B cell (primary cell): Measurements from ENCODE around the gene AUTS2. TPM values are rescaled to one million over a fixed set of nuclear protein-coding genes. Genes with fewer than 3 reads are reported as not detected.
A peak's percentile ranks its signal among the peaks of the same experiment; 100 is the strongest.

Experiments
- ATAC-seq: fragments of 200-7000 bp; cut with Tn5 transposase; one replicate; pipeline ENCODE4 v1.10.0; 2021; ENCODE audit warnings: low read depth, mild to moderate bottlenecking, moderate number of reproducible peaks, moderate library complexity
- CTCF ChIA-PET: fragments of 350-600 bp; sonication (Branson Sonifier 250); formaldehyde crosslinking; loops from one replicate; lab custom pipeline; 2021; ENCODE audit warnings: antibody characterized with exemption, inconsistent platforms; lab: Charles Lee
- POLR2A ChIA-PET: fragments of 350-600 bp; sonication (Branson Sonifier 250); formaldehyde crosslinking; loops from one replicate; lab custom pipeline; 2021; ENCODE audit warnings: antibody characterized with exemption; lab: Charles Lee
- DNase-seq: peaks from one replicate; pipeline ENCODE4 v3.0.0; 2013
- H2AFZ ChIP-seq: 2 replicates; pipeline ENCODE4 v1.6.1; 2012; ENCODE audit warnings: mild to moderate bottlenecking, low read depth, low read length; ENCODE audit not compliant: insufficient read depth, poor library complexity, severe bottlenecking
- H3K27ac ChIP-seq, 2 donors: 1 replicate in 1 of 2; 2 replicates in 1 of 2; pipeline ENCODE4 v1.5.1; 2012 to 2013; ENCODE audit warnings: low read length in 2 of 2, mild to moderate bottlenecking in 2 of 2, moderate library complexity in 1 of 2
- H3K27me3 ChIP-seq, 4 experiments: fragments of 200-600 bp in 1 of 4; sonication (generic) in 1 of 4; replicated peaks in 1 of 4; 1 replicate in 2 of 4; 2 replicates in 2 of 4; pipeline versions ENCODE4 v1.6.1 to v1.7.0; 2013 to 2016; ENCODE audit warnings: low read length in 3 of 4, mild to moderate bottlenecking in 2 of 4, mixed read lengths in 1 of 4, moderate library complexity in 1 of 4; ENCODE audit not compliant: insufficient read depth in 4 of 4, control insufficient read depth in 3 of 4; ENCODE audit errors: control extremely low read depth in 1 of 4
- H3K36me3 ChIP-seq, 2 experiments: replicated peaks in 1 of 2; 1 replicate in 1 of 2; 2 replicates in 1 of 2; pipeline versions ENCODE4 v1.6.1 to v1.7.1; 2013; ENCODE audit warnings: low read length in 1 of 2; ENCODE audit not compliant: insufficient read depth in 2 of 2, control insufficient read depth in 1 of 2; ENCODE audit errors: control extremely low read depth in 1 of 2, extremely low read depth in 1 of 2
- H3K4me1 ChIP-seq, 2 donors: fragments of 200-600 bp in 1 of 2; sonication (generic) in 1 of 2; 1 replicate in 1 of 2; 2 replicates in 1 of 2; pipeline versions ENCODE4 v1.5.1 to v1.6.1; 2013 to 2017; ENCODE audit warnings: low read length in 2 of 2; ENCODE audit not compliant: control insufficient read depth in 2 of 2, insufficient read depth in 2 of 2
- H3K4me2 ChIP-seq: replicated peaks from 2 replicates; pipeline ENCODE3; 2012; ENCODE audit warnings: mild to moderate bottlenecking, low read depth, low read length; ENCODE audit not compliant: poor library complexity, severe bottlenecking
- H3K4me3 ChIP-seq, 5 experiments: fragments of 200-600 bp in 1 of 5; sonication (generic) in 1 of 5; 1 replicate in 3 of 5; 2 replicates in 2 of 5; pipeline versions ENCODE4 v1.5.1 to v1.7.0; 2011 to 2016; ENCODE audit warnings: low read length in 4 of 5, mild to moderate bottlenecking in 4 of 5, low read depth in 2 of 5, control low read depth in 1 of 5, moderate library complexity in 1 of 5; ENCODE audit not compliant: insufficient read depth in 1 of 5; ENCODE audit errors: control extremely low read depth in 1 of 5, extremely low read depth in 1 of 5
- H3K79me2 ChIP-seq: fragments of 200-600 bp; sonication (generic); one replicate; pipeline ENCODE4 v1.6.0; 2016; ENCODE audit warnings: low read length; ENCODE audit not compliant: control insufficient read depth, insufficient read depth
- H3K9ac ChIP-seq: fragments of 200-600 bp; sonication (generic); 2 replicates; pipeline ENCODE4 v1.6.1; 2017; ENCODE audit warnings: mild to moderate bottlenecking, low read length, moderate library complexity
- H3K9me3 ChIP-seq, 3 donors: one replicate each; pipeline versions ENCODE4 v1.6.1 to v1.7.1; 2013; ENCODE audit warnings: low read length in 2 of 3; ENCODE audit not compliant: control insufficient read depth in 2 of 3, insufficient read depth in 1 of 3; ENCODE audit errors: control extremely low read depth in 1 of 3
- H4K20me1 ChIP-seq: 2 replicates; pipeline ENCODE4 v1.6.0; 2012; ENCODE audit warnings: mild to moderate bottlenecking, low read length; ENCODE audit not compliant: insufficient read depth, control insufficient read depth, poor library complexity, severe bottlenecking
- H3K27ac Mint-ChIP-seq: one replicate; pipeline ENCODE4 v1.8.0; 2021; ENCODE audit warnings: mixed read lengths
- H3K27me3 Mint-ChIP-seq: one replicate; pipeline ENCODE4 v1.8.0; 2021; ENCODE audit warnings: mixed read lengths
- H3K4me1 Mint-ChIP-seq: one replicate; pipeline ENCODE4 v1.8.0; 2021; ENCODE audit warnings: mixed read lengths
- H3K4me3 Mint-ChIP-seq: one replicate; pipeline ENCODE4 v1.8.0; 2021; ENCODE audit warnings: mixed read lengths
- H3K9me3 Mint-ChIP-seq: one replicate; pipeline ENCODE4 v1.8.0; 2022; ENCODE audit warnings: mixed read lengths; ENCODE audit not compliant: insufficient read depth
- EZH2 ChIP-seq: IDR thresholded peaks from 2 replicates; pipeline ENCODE4 v1.6.1; 2012; ENCODE audit warnings: borderline replicate concordance, low read depth, mild to moderate bottlenecking, moderate library complexity, low read length; ENCODE audit not compliant: insufficient read depth, poor library complexity, severe bottlenecking
- WGBS: methylation state at CpG from one replicate; pipeline ENCODE4 v1.1.5; 2013; ENCODE audit warnings: missing lambda C conversion rate; ENCODE audit not compliant: insufficient coverage; 5-methylcytosine and 5-hydroxymethylcytosine counted together
- intact Hi-C: fragments of 100-400 bp; cut with micrococcal nuclease; formaldehyde crosslinking; loops from one replicate; pipeline ENCODE4 v1.10.0; 2022
- polyA plus RNA-seq: library from polyadenylated mRNA; depleted of rRNA; stranded (reverse); fragments of >200 nt; gene quantifications from 2 replicates; pipeline ENCODE4 v1.2.3, GENCODE V29; 2012
- total RNA-seq, 2 donors: library from RNA; stranded (reverse); fragments of 120-200 nt in 1 of 2; gene quantifications; 1 replicate in 1 of 2; 2 replicates in 1 of 2; pipeline versions ENCODE4 v1.2.3 to v1.2.4, GENCODE V29; 2013 to 2022
- TF ChIP-seq, protein P1 (sequence below): fragments of 200-600 bp; IDR thresholded peaks from one replicate; pipeline ENCODE4 v1.8.0; 2022; ENCODE audit warnings: antibody characterized with exemption, mild to moderate bottlenecking

Gene AUTS2
- total and polyA plus RNA-seq, 2 donors (not counting 1 experiment from before 2014, with no cell fraction given) = 22.3 to 35.0 TPM

GRCh38 chr7:70596598-70596913 lies 998.3 kb downstream of the AUTS2 start:
- Histone ChIP-seq H2AFZ (no peak overlapping the region), H3K9me3 (peaks cover 0 to 9% (median 9%) of the 10 kb centered on the region in 3 donors), H3K79me2 (no peaks in the 10 kb centered on the region), H3K27me3 (no peaks in the 10 kb centered on the region), H3K4me3 (no peak overlapping the region), H4K20me1 (no peaks in the 10 kb centered on the region), H3K27ac (no peak overlapping the region), H3K4me2 (peak overlapping the region; percentile 62), H3K4me1 (peaks cover 5 to 7% of the 10 kb centered on the region in 2 donors), H3K36me3 (no peaks in the 10 kb centered on the region), H3K9ac (no peak overlapping the region)
- ChIA-PET POLR2A (no interaction called here), CTCF (no interaction called here)
- intact Hi-C loops = no loop called here
- DNase-seq = no peak
- ATAC-seq = no peak
- H3K9me3 Mint-ChIP-seq = peaks cover 3% of the 10 kb centered on the region
- peaks cover 27% of the 10 kb centered on the region for H3K27me3 Mint-ChIP-seq
- peaks cover 12% of the 10 kb centered on the region for H3K4me1 Mint-ChIP-seq
- H3K4me3 Mint-ChIP-seq = peak overlapping the region; percentile 16
- 72% methylated on average over 7 of the region's 11 CpGs for WGBS
- no peak overlapping the region for H3K27ac Mint-ChIP-seq
- TF ChIP-seq EZH2 = no peak
- TF ChIP-seq, protein P1, sequence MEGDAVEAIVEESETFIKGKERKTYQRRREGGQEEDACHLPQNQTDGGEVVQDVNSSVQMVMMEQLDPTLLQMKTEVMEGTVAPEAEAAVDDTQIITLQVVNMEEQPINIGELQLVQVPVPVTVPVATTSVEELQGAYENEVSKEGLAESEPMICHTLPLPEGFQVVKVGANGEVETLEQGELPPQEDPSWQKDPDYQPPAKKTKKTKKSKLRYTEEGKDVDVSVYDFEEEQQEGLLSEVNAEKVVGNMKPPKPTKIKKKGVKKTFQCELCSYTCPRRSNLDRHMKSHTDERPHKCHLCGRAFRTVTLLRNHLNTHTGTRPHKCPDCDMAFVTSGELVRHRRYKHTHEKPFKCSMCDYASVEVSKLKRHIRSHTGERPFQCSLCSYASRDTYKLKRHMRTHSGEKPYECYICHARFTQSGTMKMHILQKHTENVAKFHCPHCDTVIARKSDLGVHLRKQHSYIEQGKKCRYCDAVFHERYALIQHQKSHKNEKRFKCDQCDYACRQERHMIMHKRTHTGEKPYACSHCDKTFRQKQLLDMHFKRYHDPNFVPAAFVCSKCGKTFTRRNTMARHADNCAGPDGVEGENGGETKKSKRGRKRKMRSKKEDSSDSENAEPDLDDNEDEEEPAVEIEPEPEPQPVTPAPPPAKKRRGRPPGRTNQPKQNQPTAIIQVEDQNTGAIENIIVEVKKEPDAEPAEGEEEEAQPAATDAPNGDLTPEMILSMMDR = no peak

DNA sequence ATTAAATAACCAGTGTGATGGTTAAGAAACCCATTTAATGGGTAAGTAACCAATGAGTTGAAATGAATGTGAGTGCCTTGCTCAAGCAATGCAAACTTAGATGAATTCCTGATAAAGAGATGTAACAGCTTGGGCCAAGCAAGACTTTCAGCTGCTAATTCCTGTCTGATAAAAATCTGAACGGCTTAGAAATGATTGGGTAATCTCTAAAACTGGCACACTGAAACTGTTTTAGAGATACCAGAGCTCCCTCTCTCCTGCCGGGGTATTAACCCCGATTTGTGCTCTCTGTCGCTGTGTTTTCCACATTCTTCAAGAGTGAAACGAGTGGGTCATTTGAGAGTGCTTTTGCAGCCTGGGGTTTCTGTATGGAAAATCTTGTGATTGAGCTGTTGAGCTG lies 998.8 kb downstream of the AUTS2 start:
- H3K27ac ChIP-seq = no peak overlapping the region
- peaks cover 0 to 9% (median 9%) of the 10 kb centered on the region in 3 donors for H3K9me3 ChIP-seq
- Mint-ChIP-seq H3K4me1 (peaks cover 12% of the 10 kb centered on the region), H3K27ac (no peak overlapping the region), H3K9me3 (peaks cover 3% of the 10 kb centered on the region), H3K27me3 (peaks cover 24% of the 10 kb centered on the region), H3K4me3 (no peak overlapping the region)
- H4K20me1 ChIP-seq = no peaks in the 10 kb centered on the region
- H3K36me3 ChIP-seq = no peaks in the 10 kb centered on the region
- H2AFZ ChIP-seq = no peak overlapping the region
- TF ChIP-seq, protein P1 = no peak
- no peak for TF ChIP-seq EZH2
- CTCF ChIA-PET = no interaction called here
- DNase-seq (no peak), ATAC-seq (no peak)
- peaks cover 5 to 7% of the 10 kb centered on the region in 2 donors for H3K4me1 ChIP-seq
- no peaks in the 10 kb centered on the region for H3K27me3 ChIP-seq
- H3K4me2 ChIP-seq = no peak overlapping the region
- H3K4me3 ChIP-seq = no peak overlapping the region
- intact Hi-C loops = no loop called here
- no peaks in the 10 kb centered on the region for H3K79me2 ChIP-seq
- H3K9ac ChIP-seq = no peak overlapping the region
- WGBS = 95% methylated on average over 3 of the region's 5 CpGs
- POLR2A ChIA-PET = no interaction called here
